HG03460 (cell line): Measurements from ENCODE around the gene SMU1.
A peak's percentile ranks its signal among the peaks of the same experiment; 100 is the strongest.

ENCODE experiments used
- ATAC-seq: cut with Tn5 transposase; IDR thresholded peaks from one replicate; pipeline ENCODE4 v1.9.1; 2021; ENCODE audit not compliant: unreplicated experiment

The SMU1 gene

GRCh38 chr9:33046061-33046460, 30.4 kb downstream of the SMU1 start:
- no peak for ATAC-seq

- ATAC-seq: no peak
Observed at GRCh38 chr9:33044677-33045282, 31.7 kb downstream of the SMU1 start.

- peak; percentile 83 for ATAC-seq
Observed at GRCh38 chr9:33044162-33044673, 32.3 kb downstream of the SMU1 start.

GRCh38 chr9:33043671-33044070, 32.8 kb downstream of the SMU1 start:
- no peak for ATAC-seq

GRCh38 chr9:33042473-33042872, 34.0 kb downstream of the SMU1 start:
- no peak for ATAC-seq

- ATAC-seq: no peak
Observed at GRCh38 chr9:33041432-33042188, 34.9 kb downstream of the SMU1 start.

- no peak for ATAC-seq
Observed at GRCh38 chr9:33040792-33041431, 35.6 kb downstream of the SMU1 start.

- ATAC-seq: no peak
Observed at GRCh38 chr9:33032865-33033264, 43.6 kb downstream of the SMU1 start.

GRCh38 chr9:33032292-33032691, 44.2 kb downstream of the SMU1 start:
- ATAC-seq: no peak

- ATAC-seq: no peak
Observed at GRCh38 chr9:33030285-33030684, 46.2 kb downstream of the SMU1 start.

- ATAC-seq: no peak
Observed at GRCh38 chr9:33029231-33029786, 47.2 kb downstream of the SMU1 start.

- ATAC-seq: peak; percentile 51
Observed at GRCh38 chr9:33025572-33026342, 50.7 kb downstream of the SMU1 start.

- ATAC-seq: peak; percentile 93
Observed at GRCh38 chr9:33024966-33025571, 51.4 kb downstream of the SMU1 start, which contains the start of gene DNAJA1. TSS of gene DNAJA1 (plus strand) at chr9:33025273. CDS start at chr9:33026485, 1,212 bp downstream.

- no peak for ATAC-seq
Observed at GRCh38 chr9:33024126-33024965, 52.1 kb downstream of the SMU1 start.

GRCh38 chr9:33023661-33024060, 52.8 kb downstream of the SMU1 start:
- ATAC-seq: no peak

GRCh38 chr9:33022755-33023154, 53.7 kb downstream of the SMU1 start:
- ATAC-seq: no peak

- ATAC-seq: no peak
Observed at GRCh38 chr9:33022303-33022702, 54.2 kb downstream of the SMU1 start.

- no peak for ATAC-seq
Observed at GRCh38 chr9:33019797-33020196, 56.7 kb downstream of the SMU1 start.

GRCh38 chr9:33017283-33018041, 59.0 kb downstream of the SMU1 start:
- ATAC-seq: peak; percentile 55
